GM12865 (cell line): ENCODE data around the gene PRR5L.

ENCODE experiments used
- DNase-seq: peaks from one replicate; pipeline ENCODE4 v3.0.0; 2010; ENCODE audit warnings: low read depth
- H3K4me3 ChIP-seq: 2 replicates; pipeline ENCODE4 v1.5.1; 2011; ENCODE audit warnings: mild to moderate bottlenecking, low read depth, low read length, control low read depth
- TF ChIP-seq, protein P1 (sequence below): IDR thresholded peaks from 2 replicates; pipeline ENCODE4 v1.5.1; 2011; ENCODE audit warnings: low read length, control low read depth, low read depth, inconsistent platforms; ENCODE audit not compliant: insufficient read depth; ENCODE audit errors: missing control alignments

The PRR5L gene, protein sequence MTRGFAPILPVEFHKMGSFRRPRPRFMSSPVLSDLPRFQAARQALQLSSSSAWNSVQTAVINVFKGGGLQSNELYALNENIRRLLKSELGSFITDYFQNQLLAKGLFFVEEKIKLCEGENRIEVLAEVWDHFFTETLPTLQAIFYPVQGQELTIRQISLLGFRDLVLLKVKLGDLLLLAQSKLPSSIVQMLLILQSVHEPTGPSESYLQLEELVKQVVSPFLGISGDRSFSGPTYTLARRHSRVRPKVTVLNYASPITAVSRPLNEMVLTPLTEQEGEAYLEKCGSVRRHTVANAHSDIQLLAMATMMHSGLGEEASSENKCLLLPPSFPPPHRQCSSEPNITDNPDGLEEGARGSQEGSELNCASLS

DNA sequence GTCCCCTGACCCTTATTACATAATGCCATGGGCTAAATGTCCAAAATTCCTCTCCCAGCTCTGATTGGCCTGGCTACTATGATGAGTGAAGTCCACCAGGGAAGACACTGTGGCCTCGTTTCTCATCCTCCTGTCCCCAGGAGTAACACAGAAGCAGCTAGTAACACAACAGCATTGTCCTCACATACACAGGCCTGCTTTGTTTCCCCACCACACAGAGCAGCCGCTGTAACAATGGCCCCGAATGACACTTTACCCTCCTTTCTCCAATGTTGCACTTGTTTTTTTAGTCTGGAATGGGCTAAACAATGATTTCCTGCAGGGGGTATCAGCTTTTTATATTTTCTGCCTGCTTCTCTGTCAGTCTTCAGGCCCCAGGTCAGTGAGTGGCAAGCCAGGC, at the start of gene PRR5L:
PRR5L (plus strand) TSS at position 363 of the 400 bp plus-strand sequence. CDS start 104,834 bp downstream, outside the sequence.
- H3K4me3 ChIP-seq: no peak within 1 kb of the TSS
- no peak for DNase-seq
- TF ChIP-seq, protein P1, sequence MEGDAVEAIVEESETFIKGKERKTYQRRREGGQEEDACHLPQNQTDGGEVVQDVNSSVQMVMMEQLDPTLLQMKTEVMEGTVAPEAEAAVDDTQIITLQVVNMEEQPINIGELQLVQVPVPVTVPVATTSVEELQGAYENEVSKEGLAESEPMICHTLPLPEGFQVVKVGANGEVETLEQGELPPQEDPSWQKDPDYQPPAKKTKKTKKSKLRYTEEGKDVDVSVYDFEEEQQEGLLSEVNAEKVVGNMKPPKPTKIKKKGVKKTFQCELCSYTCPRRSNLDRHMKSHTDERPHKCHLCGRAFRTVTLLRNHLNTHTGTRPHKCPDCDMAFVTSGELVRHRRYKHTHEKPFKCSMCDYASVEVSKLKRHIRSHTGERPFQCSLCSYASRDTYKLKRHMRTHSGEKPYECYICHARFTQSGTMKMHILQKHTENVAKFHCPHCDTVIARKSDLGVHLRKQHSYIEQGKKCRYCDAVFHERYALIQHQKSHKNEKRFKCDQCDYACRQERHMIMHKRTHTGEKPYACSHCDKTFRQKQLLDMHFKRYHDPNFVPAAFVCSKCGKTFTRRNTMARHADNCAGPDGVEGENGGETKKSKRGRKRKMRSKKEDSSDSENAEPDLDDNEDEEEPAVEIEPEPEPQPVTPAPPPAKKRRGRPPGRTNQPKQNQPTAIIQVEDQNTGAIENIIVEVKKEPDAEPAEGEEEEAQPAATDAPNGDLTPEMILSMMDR: no peak

DNA sequence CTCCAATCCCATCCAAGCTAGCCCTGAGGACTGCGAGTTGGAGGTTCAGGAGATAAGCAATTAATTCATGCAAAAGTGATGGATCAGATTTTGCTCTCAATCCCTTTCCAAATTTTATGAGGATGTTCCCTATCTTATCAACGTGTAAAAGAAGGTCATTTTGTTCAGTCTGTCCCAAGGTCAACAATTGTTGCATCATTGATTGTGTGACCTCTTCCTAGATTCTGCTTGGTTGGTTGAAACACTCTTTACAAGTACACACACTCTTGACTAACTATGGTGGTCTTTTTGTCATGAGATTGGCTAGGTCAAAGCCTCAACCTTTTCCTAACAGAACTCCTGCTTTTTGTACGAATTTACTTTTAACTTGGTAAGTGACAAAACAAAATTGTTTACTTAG, 48.6 kb upstream of the PRR5L start:
- no peak overlapping the region for H3K4me3 ChIP-seq
- TF ChIP-seq, protein P1: no peak
- no peak for DNase-seq

- no peak for DNase-seq
- no peak overlapping the region for H3K4me3 ChIP-seq
- TF ChIP-seq, protein P1: no peak
These were observed 47.7 kb upstream of the PRR5L start for GRCh38 chr11:36248436-36248835.

GRCh38 chr11:36249246-36249645, 46.8 kb upstream of the PRR5L start:
- TF ChIP-seq, protein P1: no peak
- H3K4me3 ChIP-seq: no peak overlapping the region
- DNase-seq: no peak

DNA sequence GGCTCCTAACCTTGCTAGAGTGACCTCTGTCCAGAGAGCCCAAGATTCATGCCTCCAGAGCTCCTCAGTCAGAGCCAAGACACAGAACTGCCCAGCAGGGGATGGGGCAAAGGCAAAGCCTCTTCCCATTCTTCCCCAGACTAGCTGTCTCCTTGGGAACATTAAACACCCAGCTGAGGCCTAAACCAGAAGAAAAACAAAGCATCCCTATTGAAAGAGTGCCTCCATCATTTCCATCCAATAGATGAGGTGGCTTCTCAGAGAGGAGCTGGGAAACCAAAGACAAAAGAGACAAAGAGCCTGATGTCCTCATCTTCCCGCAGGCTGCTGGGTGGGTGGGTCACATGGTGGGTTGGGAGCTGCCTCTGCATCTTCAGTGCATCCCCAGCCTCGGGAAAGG, 44.3 kb upstream of the PRR5L start:
- no peak overlapping the region for H3K4me3 ChIP-seq
- TF ChIP-seq, protein P1: no peak
- no peak for DNase-seq

GRCh38 chr11:36253238-36253637, 42.9 kb upstream of the PRR5L start:
- no peak for DNase-seq
- TF ChIP-seq, protein P1: no peak

GRCh38 chr11:36254713-36255112, 41.4 kb upstream of the PRR5L start:
- no peak overlapping the region for H3K4me3 ChIP-seq
- no peak for DNase-seq
- TF ChIP-seq, protein P1: no peak

More at GRCh38 chr11:36253238-36253637, 42.9 kb upstream of the PRR5L start:
- no peak overlapping the region for H3K4me3 ChIP-seq
